Uterus (tissue), 4 donors: Measurements from ENCODE around the gene CYBC1. TPM values are rescaled to one million over a fixed set of nuclear protein-coding genes. Genes with fewer than 3 reads are reported as not detected.

ENCODE experiments used
- DNase-seq, 2 donors: peaks; one replicate each; pipeline ENCODE4 v3.0.0-alpha.2; 2019 to 2020
- H3K27ac ChIP-seq, 2 donors: fragments of 200-600 bp; sonication (generic); 1 replicate in 1 of 2; 2 replicates in 1 of 2; pipeline ENCODE4 v1.5.1; 2016 to 2018
- H3K27me3 ChIP-seq, 2 donors: fragments of 200-600 bp; sonication (generic); one replicate each; pipeline ENCODE4 v1.5.1; 2018 to 2019; ENCODE audit warnings: control low read depth in 1 of 2
- H3K36me3 ChIP-seq, 2 donors: fragments of 200-600 bp; sonication (generic); one replicate each; pipeline ENCODE4 v1.5.1; 2019; ENCODE audit warnings: control low read depth in 1 of 2
- H3K4me1 ChIP-seq, 2 donors: fragments of 200-600 bp; sonication (generic); one replicate each; pipeline ENCODE4 v1.5.1; 2018 to 2019; ENCODE audit warnings: control low read depth in 1 of 2
- H3K4me3 ChIP-seq, 2 donors: fragments of 200-600 bp; sonication (generic); 1 replicate in 1 of 2; 2 replicates in 1 of 2; pipeline ENCODE4 v1.5.1; 2018 to 2019; ENCODE audit warnings: mild to moderate bottlenecking in 1 of 2
- H3K9me3 ChIP-seq, 2 donors: fragments of 200-600 bp; sonication (generic); one replicate each; pipeline ENCODE4 v1.5.1; 2019; ENCODE audit warnings: control low read depth in 1 of 2
- POLR2A ChIP-seq, 2 donors: fragments of 450-650 bp; IDR thresholded peaks; one replicate each; pipeline ENCODE4 v1.6.1; 2016; ENCODE audit warnings: antibody characterized with exemption in 2 of 2, mild to moderate bottlenecking in 1 of 2, moderate library complexity in 1 of 2
- intact Hi-C: fragments of 100-400 bp; cut with DNase I; formaldehyde crosslinking; loops from one replicate; pipeline ENCODE4 v1.15.1; 2023; ENCODE audit warnings: low total_unique reads
- total RNA-seq, 4 donors: library from RNA; depleted of rRNA in 3 of 4; stranded (reverse); fragments of >200 nt in 3 of 4; gene quantifications; one replicate each; pipeline versions ENCODE4 v1.1.0 to v1.2.4, GENCODE V29; 2014 to 2023
- TF ChIP-seq, protein P1 (sequence below), 4 experiments: fragments of 200-600 bp in 2 of 4; fragments of 450-650 bp in 2 of 4; sonication (generic) in 2 of 4; IDR thresholded peaks; one replicate each; pipeline ENCODE4 v1.5.1; 2016 to 2019; ENCODE audit warnings: antibody characterized with exemption in 4 of 4, mild to moderate bottlenecking in 2 of 4, moderate library complexity in 1 of 4
- donor health status: DM: yes; HTN: yes; CAD: no.

Gene CYBC1
- total RNA-seq, 4 donors from 2014 or later = 12.0 to 93.7 (median 32.5) TPM

DNA sequence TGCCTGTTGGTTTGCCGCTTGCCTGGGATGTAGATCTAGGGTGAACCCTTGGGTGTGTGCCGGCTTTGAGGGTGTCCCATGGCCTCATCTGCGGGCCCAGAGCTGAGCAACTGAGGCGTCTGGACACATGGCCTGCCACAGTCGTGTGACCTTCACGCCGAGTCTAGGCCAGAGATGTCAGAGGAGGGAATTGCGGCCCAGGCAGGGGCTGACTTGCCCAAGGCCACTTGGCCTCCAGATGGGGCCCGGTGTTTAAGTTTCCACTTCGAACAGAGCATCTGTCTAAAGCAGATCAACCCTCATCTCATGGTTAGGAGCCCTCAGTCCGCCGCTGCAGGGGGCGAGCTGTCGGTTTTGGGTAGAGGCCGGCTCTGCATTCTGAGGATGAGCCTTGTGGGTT, 41.0 kb upstream of the CYBC1 start:
- Histone ChIP-seq H3K4me3 (no peak overlapping the region), H3K9me3 (no peaks in the 10 kb centered on the region), H3K27ac (no peak overlapping the region), H3K4me1 (peaks cover 1 to 4% of the 10 kb centered on the region in 2 donors), H3K27me3 (no peaks in the 10 kb centered on the region), H3K36me3 (no peaks in the 10 kb centered on the region)
- TF ChIP-seq POLR2A (IDR thresholded peaks at IDR 0.05) = no peak
- TF ChIP-seq, protein P1, sequence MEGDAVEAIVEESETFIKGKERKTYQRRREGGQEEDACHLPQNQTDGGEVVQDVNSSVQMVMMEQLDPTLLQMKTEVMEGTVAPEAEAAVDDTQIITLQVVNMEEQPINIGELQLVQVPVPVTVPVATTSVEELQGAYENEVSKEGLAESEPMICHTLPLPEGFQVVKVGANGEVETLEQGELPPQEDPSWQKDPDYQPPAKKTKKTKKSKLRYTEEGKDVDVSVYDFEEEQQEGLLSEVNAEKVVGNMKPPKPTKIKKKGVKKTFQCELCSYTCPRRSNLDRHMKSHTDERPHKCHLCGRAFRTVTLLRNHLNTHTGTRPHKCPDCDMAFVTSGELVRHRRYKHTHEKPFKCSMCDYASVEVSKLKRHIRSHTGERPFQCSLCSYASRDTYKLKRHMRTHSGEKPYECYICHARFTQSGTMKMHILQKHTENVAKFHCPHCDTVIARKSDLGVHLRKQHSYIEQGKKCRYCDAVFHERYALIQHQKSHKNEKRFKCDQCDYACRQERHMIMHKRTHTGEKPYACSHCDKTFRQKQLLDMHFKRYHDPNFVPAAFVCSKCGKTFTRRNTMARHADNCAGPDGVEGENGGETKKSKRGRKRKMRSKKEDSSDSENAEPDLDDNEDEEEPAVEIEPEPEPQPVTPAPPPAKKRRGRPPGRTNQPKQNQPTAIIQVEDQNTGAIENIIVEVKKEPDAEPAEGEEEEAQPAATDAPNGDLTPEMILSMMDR (IDR thresholded peaks at IDR 0.05) = no peak
- DNase-seq = no peak
- intact Hi-C loops = loop anchor here (10.0 kb wide), 1 partner anchor 63 kb away; no protein-coding TSS in a partner anchor

DNA sequence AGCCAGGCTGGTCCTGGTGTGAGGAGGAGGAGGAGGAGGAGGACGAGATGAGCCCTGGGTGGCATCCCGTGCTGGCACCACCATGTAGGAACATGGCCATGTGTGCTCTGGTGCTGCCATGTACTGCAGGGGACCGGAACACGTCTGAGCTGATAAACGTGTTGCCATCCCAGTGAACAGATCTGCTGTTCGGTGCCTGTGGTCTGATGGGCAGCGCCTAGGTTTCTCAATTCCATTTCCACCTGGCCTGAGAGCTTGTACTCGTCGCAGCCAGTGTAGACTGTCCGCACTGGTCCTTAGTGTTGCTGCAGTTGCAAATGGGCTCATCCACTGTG, 40.6 kb upstream of the CYBC1 start:
- DNase-seq = no peak
- Histone ChIP-seq H3K36me3 (no peaks in the 10 kb centered on the region), H3K9me3 (no peaks in the 10 kb centered on the region), H3K27ac (no peak overlapping the region), H3K4me1 (no peaks in the 10 kb centered on the region), H3K4me3 (no peak overlapping the region), H3K27me3 (no peaks in the 10 kb centered on the region)
- intact Hi-C loops = loop anchor here (10.0 kb wide), 1 partner anchor 64 kb away; no protein-coding TSS in a partner anchor
- no peak for TF ChIP-seq POLR2A (IDR thresholded peaks at IDR 0.05)
- TF ChIP-seq, protein P1 (IDR thresholded peaks at IDR 0.05) = no peak

DNA sequence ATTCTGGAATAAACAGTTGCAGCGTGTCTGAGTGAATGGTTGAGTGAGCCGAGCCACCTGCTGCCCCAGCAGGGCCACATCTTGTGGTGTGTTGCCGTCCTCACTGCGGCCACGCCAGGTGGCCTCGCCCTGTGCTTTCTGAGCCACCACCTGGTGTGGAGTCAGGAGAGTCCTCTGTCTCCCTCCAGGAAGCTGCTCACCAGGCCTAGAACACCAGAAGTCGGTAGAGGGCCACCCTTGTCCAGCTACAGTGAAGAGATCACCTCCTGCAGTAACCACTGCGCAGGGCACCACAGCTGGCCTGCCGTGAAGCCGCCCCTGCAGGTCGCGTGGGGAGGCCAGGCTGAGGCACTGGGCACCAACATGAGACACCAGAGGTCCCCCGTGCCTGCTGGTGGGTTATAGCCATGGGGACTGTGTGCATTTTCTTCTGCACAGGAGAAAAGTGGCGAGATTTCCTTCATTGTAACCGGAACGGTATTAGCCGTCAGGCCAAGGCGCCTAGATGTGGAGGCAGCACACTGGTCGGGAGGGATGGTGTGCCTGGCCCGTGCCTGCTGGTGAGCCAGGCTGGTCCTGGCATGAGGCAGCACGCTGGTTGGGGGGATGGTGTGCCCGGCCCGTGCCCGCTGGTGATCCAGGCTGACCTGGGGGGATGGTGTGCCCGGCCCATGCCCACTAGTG, 40.1 kb upstream of the CYBC1 start:
- H3K36me3 ChIP-seq = no peaks in the 10 kb centered on the region
- no peak for DNase-seq
- TF ChIP-seq, protein P1 (IDR thresholded peaks at IDR 0.05) = no peak
- H3K4me3 ChIP-seq = no peak overlapping the region
- H3K9me3 ChIP-seq = no peaks in the 10 kb centered on the region
- H3K27ac ChIP-seq = no peak overlapping the region
- no peaks in the 10 kb centered on the region for H3K4me1 ChIP-seq
- H3K27me3 ChIP-seq = no peaks in the 10 kb centered on the region
- intact Hi-C loops = loop anchor here (10.0 kb wide), 1 partner anchor 64 kb away; no protein-coding TSS in a partner anchor

DNA sequence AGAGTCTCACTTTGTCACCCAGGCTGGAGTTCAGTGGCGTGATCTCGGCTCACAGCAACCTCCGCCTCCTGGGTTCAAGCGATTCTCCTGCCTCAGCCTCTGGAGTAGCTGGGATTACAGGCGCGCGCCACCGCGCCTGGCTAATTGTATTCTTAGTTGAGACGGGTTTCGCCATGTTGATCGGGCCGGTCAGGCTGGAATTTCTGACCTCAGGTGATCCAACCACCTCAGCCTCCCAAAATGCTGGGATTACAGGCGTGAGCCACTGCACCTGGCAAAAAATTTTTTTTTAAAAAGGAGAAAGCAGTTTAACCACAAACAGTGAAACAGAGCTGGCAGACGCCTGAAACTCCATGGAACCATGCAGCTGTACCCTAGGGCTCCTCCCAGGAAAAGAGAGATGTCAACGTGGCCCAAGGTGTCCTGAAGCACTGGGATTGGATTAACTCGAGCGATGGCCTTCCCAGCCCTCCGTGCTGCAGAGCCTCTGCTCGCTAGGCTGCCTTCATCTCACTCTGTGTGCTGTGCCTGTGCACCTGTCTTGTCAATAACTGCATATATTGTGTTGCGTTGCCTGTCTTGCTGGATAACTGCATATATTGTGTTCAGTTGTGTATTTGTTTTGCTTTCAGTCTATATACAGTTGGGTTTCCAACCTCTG, 39.4 kb upstream of the CYBC1 start:
- Histone ChIP-seq H3K4me1 (no peaks in the 10 kb centered on the region), H3K27me3 (no peaks in the 10 kb centered on the region), H3K27ac (no peak overlapping the region), H3K36me3 (no peaks in the 10 kb centered on the region), H3K9me3 (no peaks in the 10 kb centered on the region), H3K4me3 (no peak overlapping the region)
- no peak for DNase-seq
- no peak for TF ChIP-seq POLR2A (IDR thresholded peaks at IDR 0.05)
- TF ChIP-seq, protein P1 (IDR thresholded peaks at IDR 0.05) = no peak
- intact Hi-C loops = loop anchor here (10.0 kb wide), 1 partner anchor 65 kb away; no protein-coding TSS in a partner anchor

DNA sequence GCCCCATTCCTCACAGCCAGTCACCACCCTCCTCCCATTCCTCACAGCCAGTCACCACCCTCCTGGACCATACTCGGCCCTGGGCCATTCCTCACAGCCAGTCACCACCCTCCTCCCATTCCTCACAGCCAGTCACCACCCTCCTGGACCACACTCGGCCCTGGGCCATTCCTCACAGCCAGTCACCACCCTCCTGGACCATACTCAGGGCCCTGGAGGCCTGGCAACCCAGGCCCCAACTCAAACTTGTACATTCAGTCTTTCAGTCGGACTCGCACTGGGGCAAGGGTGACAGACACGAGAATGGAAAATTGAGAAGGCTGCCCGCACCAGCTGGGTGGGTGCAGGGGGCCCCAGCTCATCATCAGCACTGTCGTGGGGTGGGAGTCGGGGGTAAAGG, 38.6 kb upstream of the CYBC1 start:
- no peaks in the 10 kb centered on the region for H3K9me3 ChIP-seq
- intact Hi-C loops = no loop called here
- H3K36me3 ChIP-seq = no peaks in the 10 kb centered on the region
- peak in 1 of 2 donors; percentile 39 for DNase-seq
- H3K27me3 ChIP-seq = no peaks in the 10 kb centered on the region
- TF ChIP-seq POLR2A (IDR thresholded peaks at IDR 0.05) = no peak
- TF ChIP-seq, protein P1 (IDR thresholded peaks at IDR 0.05) = no peak
- no peak overlapping the region for H3K4me3 ChIP-seq
- H3K4me1 ChIP-seq = no peaks in the 10 kb centered on the region
- peak overlapping the region in 1 of 2 donors; percentile 34 for H3K27ac ChIP-seq
